K562 treated with DMSO at 1 percent for 4 hours (cell line): ENCODE results near the gene CXCL17. TPM values are rescaled to one million over a fixed set of nuclear protein-coding genes. Genes with fewer than 3 reads are reported as not detected.

Experiments
- total RNA-seq: library from RNA; unstranded; fragments of 300-600 nt; gene quantifications from 2 replicates; pipeline ENCODE4 v1.2.3, GENCODE V29; 2022; ENCODE audit not compliant: insufficient read depth

CXCL17 gene
- not detected in 2 replicates for total RNA-seq

GRCh38 chr19:42442833-42443232, at the start of gene CXCL17:
Gene CXCL17 (minus strand): TSS chr19:42442946. CDS start chr19:42442832, 114 bp downstream.

GRCh38 chr19:42427313-42427712, 15.4 kb downstream of the CXCL17 start, which contains the start of gene LIPE:
Gene LIPE (minus strand): TSS chr19:42427388. CDS start chr19:42427149, 239 bp downstream.

GRCh38 chr19:42389899-42390298, 52.8 kb downstream of the CXCL17 start, which contains the start of gene CNFN:
Gene CNFN (minus strand): TSS chr19:42390297. CDS start chr19:42389037, 1,260 bp downstream.

Other genes starting within 250 kb of the CXCL17 start
- gene DEDD2, start 225.3 kb downstream of the CXCL17 start, total RNA-seq, result 49.6 and 66.4 TPM in 2 replicates
- gene ZNF526, start 222.6 kb downstream of the CXCL17 start, total RNA-seq, result 6.2 and 6.9 TPM in 2 replicates
- 75.3 and 83.6 TPM in 2 replicates for gene GSK3A, start 200.3 kb downstream of the CXCL17 start, total RNA-seq
- gene ERF, start 187.8 kb downstream of the CXCL17 start, total RNA-seq, result 35.7 and 71.0 TPM in 2 replicates
- 43.1 and 55.1 TPM in 2 replicates for gene CIC, start 173.7 kb downstream of the CXCL17 start, total RNA-seq
- 1.4 TPM in 1 of 2 replicates, not detected in the other for gene PRR19, start 140.8 kb downstream of the CXCL17 start, total RNA-seq
- gene PAFAH1B3, start 140.3 kb downstream of the CXCL17 start, total RNA-seq, result 99.3 and 130 TPM in 2 replicates
- 0.79 TPM in 1 of 2 replicates, not detected in the other for gene TMEM145, start 129.6 kb downstream of the CXCL17 start, total RNA-seq
- gene MEGF8, start 117.3 kb downstream of the CXCL17 start, total RNA-seq, result 13.9 and 17.3 TPM in 2 replicates
- not detected in 2 replicates for gene CNFN, start 52.6 kb downstream of the CXCL17 start, total RNA-seq
- gene LIPE, start 15.6 kb downstream of the CXCL17 start, total RNA-seq, result not detected in 2 replicates
- gene CEACAM1, start 85.5 kb upstream of the CXCL17 start, total RNA-seq, result 0.87 and 1.2 TPM in 2 replicates
- not detected in 2 replicates for gene CEACAM8, start 152.0 kb upstream of the CXCL17 start, total RNA-seq